GM21825 (cell line): ENCODE results near the gene FSCN2.

Source experiments
- ATAC-seq: cut with Tn5 transposase; IDR thresholded peaks from one replicate; pipeline ENCODE4 v1.9.1; 2021; ENCODE audit warnings: mild to moderate bottlenecking, moderate library complexity; ENCODE audit not compliant: unreplicated experiment

Gene FSCN2

DNA sequence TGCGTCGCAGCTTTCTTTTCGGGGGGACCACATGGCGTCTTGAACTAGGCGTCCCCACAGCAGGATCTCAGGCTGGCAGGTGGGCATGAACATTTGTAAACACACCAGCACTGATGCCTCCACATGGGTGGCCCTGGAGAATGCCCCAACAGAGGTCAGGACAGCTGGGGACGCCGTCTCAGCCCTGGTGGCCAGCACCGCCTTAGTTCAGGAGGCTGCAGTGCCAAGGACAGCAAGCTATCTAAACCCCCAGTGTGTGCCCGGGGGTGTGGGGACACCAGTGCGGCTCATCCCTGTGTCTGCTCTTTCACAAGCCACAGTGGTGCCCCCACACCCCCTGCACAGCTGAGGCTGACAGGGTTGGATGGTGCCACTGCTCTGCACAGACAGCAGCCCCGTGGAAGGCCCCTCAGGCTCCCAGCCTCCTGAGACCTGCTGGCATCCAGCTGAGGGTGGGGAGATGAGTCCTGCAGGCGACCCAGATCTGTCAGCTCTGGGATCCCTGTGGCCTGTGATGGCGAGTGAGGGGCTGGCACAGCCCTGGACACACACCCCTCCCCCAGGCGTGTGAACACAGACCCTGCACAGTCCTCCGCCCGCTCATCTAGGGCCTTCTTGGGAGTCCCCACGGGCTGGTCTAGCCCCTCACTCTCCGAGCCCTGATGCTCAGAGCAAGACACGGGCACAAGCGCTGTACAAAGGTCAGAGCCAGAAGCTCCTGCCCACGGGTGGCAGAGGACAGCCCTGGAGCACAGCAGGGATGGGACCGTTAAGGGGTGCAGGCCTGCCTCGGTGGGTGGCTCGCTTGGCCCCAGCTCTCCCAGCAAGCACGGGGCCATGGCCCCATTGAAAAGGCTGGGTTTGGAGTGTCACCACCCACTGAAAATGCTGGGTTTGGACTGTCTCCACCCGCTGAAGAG, 10.7 kb downstream of the FSCN2 start:
- no peak for ATAC-seq

GRCh38 chr17:81539571-81539900, 11.4 kb downstream of the FSCN2 start:
- no peak for ATAC-seq

DNA sequence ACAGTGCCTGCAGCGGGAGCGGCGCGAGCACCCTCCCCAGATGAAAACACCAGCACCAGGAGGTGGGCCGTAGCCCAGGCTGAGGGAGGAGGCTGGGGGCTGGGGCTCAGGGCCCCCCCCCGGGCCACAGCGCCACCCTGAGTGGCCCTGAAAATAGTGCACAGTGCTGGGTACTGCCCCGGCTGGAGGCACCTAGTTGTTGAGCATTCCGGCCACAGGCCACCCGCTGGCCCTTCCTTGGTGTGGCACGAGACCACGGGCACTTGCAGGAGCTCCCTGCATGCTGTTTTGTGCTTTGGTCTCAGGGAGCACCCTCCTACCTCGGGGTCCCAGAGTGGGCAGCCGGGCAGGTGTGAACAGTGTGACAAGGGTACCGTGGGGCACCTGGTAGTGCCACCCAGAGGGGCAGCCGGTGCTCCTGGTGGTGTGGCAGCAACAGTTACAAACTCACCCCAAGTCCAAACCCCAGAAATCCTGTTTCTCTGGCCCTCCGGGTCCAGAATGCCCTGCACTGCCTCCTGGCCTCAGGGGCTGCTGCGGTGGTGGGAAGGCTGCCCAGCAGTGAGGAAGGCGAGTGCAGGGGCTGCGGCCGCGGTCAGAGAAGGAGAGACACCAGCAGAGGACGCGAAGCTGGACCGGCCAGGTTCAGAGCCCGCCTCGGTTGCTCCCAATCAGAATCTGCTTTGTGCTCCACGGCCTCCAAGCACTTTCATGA, 11.9 kb downstream of the FSCN2 start:
- no peak for ATAC-seq

DNA sequence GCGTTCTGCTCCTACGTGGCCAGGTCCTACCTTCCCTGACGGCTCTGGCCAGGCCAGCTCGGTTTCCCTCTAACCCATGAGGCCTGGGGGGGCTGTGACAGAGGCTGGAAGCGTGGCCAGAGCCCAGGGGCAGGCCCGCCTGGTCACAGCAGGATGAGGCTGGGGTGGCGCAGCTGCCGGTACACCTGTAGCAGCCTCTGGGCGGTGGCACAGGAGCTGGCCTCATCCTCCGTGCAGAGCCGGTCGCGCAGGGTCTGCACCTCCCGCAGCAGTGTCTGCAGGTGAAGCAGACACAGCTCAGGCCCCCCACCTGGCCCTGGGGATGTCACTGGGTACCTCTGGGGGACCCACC, 12.5 kb downstream of the FSCN2 start:
- ATAC-seq: no peak

GRCh38 chr17:81541123-81541522, 12.9 kb downstream of the FSCN2 start:
- no peak for ATAC-seq

DNA sequence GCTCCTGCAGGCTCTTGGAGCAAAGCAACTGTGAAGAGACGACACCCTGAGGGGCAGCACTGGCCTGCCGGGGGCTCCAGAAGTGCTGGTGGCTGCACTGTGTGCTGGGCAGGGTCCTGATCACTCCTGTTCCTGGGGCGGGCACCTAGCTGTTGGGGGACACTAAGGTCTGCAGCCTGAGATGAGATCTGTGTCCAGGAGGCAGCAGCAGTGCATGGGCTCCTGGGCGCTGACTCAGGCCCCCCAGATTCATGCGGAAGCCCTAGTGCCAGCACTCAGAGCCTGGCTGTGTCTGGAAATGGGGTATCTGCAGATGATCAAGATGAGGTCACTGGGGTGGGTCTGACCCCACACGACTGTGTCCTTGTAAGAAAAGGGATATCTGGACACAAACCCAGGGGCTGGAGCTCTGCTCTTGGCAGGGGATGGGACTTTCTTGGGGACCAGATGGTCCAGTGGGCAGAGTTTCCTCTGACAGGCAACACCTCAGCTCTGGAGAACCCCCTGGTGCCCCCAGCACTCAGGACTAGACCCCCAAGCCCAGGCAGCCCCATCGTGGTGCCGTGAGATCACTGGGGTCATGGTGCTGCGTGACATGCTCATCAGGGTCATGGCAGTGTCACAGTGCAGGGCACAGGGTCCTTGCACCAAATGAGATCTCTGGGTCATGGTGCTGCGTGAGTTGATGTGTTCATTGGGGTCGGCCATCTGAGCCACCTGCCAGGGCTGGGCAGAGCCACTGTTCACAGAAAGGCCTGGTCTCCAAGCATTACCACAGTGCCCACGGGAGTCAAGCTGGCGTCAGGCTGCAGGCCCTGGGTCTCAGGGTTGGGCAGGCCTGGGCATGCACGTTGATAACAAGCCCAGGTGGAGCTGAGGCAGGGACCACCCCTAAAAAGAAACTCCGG, 14.5 kb downstream of the FSCN2 start:
- no peak for ATAC-seq

DNA sequence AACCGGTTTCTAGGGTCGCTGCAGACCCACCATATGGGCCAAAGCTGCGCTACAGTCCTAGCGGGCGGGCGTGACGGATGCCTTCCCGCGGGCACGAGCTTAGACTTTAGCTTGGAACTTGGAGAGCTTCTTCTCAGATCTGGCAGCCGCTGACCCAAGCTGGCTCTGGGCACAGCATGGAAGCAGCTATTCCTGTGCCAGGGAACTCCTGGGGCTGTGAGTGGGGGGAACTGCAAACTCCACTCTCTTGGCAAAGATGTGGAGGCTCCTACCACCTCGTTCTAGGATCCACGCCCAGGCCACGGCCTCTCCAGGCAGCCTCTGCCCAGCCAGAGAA, 15.1 kb downstream of the FSCN2 start:
- no peak for ATAC-seq

DNA sequence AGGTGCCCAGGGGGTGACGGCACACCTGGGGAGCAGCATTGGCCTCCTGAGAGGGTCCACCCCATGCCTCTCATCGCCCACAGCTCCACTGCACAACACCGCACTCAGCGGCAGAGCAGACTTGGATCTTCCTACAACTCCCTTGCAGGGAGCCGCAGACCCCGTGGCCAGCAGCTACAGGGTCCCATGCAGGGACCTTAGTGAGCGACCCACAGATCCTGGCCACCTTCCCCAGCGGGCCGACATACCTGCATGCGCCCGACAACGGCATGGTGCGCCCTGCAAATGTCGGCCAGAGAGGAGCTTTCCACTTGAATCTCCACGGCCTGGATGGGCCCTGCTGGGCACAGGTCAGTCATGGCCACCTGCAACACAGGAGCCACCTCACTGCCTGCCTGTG, 15.6 kb downstream of the FSCN2 start:
- no peak for ATAC-seq

DNA sequence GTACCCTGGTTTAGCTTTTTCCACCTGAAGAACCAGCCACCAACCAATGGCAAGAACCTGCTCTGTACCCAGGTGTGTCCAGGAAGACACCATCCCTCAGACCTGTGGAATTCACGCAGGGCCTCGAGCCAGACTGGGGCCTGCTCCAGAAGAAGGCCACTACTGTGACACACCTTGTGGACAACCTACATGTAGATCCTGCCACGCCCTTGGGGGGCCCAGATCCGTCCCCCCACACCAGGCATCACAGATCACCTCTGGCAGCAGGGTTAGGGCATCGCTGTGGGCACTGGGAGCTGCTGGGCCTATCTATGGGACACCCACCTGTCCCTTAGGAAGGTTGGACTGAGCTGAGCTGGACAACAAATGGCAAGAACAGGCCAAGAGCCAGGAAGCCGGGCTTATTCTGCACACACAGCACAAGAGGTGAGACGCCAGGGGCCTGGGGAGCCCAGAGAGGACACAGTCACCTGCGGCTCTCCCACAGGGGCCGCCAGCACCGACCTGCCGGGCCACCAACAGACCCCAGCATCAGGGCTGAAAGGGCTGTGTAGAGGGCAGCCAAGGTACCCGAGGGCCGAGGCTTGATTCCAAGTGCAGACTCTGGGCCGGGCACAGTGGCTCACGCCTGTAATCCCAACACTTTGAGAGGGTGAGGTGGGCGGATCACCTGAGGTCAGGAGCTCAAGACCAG, 16.3 kb downstream of the FSCN2 start:
- ATAC-seq: no peak

DNA sequence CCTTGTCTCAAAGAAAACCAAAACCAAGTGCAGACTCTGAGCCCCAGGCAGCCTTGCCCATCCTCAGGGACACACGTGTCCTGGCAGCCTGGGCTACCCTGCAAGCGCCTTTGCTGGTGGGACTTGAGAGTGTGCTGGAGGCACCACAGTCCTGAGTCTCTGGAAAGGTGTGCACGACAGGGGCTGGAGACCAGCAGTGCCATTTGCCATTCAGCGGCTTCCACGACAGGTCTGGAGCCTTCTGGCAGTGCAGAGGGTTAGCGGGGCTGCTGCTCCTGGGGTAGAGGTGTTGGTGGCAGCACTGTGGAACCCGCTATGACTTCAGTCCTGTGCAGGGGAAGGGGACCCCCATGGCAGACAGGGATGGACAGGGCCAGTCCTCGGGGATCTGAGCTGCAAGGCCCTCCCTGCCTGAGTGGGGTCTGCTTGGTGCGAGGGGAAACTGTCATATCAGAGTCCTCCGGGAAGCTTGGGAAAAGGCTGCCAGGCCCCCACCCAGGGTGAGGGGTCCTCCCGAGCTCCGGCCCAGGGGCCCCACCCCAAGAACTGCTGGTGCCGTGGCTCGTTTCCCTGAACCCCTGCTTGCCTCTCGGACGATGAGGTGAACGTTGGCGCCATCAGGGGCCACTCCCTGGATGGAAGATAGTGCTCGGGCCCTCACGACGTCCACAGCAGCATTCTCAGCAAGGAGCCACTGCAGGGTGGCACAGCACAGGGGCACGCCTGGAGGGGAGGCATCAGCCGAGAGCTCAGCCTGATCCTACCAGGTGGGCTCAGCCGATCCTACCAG, 17.2 kb downstream of the FSCN2 start:
- ATAC-seq: no peak

- no peak for ATAC-seq
Measured at GRCh38 chr17:81546906-81547613, 18.9 kb downstream of the FSCN2 start.

DNA sequence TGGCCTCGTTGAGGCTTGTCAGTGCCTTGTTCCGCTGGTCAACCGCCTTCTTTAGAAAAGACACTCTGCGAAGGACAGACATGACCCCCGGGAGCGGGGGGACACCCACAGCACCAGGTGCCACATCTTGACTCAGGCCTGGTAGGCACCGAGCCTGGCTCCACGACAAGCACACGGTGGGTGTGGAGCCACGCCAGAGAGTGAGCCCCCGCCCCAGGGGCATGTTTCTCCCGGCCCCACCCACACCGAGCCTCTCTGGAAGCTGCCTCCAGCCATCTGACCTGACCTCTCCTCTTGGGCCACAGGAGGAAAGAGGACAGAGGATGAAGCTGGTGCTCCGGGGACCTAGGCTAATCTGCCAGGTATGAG, 19.4 kb downstream of the FSCN2 start:
- no peak for ATAC-seq

DNA sequence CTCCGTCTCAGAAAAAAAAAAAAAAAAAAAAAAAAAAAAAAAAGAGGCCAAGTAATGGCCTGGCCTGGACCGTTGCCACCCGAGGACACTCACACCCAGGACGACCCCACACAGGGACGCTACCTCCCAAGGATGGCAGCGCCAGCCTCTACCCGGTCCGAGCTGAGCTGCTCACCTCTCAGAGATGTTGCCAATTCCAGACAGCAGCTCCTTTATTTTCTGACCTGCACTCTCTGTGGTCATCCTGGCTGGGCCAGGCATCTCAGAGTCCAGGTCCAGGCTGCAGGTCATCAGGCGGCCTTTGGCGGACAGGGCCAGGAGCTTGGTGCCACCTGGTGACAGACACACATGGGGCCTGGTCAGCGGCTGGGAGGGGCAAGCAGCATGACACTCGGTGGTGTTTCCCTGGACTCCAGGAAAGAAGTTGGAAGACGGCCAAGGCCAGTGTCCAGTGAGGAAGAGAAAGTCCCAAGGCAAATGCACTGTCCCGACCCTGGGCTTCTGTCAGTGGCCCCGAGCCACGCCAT, 20.9 kb downstream of the FSCN2 start:
- no peak for ATAC-seq

DNA sequence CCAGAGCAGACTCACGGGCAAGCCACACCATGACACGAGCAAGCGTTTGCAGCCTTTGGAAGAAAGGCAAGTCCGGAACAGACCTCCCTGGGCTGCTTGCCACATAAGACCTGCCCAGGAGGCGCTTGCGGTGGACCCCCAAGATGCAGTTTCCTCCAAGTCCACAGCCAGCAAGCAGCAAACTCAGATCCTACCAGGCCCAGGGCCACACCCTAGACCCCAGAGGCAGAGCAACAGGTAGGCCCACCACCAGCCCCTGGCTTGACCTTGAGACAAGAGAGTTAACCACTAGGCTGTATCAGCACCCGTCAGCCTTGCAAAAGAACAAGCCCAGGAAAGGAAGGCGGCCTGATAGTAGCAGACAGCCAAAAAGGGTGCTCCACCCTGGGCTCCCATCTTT, 21.6 kb downstream of the FSCN2 start:
- ATAC-seq: no peak

DNA sequence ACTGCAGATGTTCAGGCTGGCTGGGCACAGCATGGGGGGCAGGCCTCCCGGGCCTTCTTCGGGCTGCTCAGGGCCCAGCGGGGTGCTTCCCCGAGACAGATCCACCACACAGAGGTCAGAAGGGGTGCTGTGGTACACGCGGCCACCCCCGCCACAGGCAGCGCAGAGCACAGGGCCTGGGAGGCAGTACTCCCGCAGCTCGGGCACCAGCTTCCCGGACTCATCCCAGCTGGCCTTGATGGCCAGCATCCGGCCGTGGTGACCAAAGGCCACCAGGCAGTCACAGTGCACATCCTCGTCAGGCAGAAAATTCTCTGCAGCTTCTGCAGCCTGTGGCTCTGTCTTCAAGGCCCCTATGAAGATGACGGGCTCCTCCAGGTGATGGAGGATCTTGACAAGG, 22.1 kb downstream of the FSCN2 start:
- no peak for ATAC-seq

- no peak for ATAC-seq
Measured at GRCh38 chr17:81550830-81551457, 22.8 kb downstream of the FSCN2 start.

DNA sequence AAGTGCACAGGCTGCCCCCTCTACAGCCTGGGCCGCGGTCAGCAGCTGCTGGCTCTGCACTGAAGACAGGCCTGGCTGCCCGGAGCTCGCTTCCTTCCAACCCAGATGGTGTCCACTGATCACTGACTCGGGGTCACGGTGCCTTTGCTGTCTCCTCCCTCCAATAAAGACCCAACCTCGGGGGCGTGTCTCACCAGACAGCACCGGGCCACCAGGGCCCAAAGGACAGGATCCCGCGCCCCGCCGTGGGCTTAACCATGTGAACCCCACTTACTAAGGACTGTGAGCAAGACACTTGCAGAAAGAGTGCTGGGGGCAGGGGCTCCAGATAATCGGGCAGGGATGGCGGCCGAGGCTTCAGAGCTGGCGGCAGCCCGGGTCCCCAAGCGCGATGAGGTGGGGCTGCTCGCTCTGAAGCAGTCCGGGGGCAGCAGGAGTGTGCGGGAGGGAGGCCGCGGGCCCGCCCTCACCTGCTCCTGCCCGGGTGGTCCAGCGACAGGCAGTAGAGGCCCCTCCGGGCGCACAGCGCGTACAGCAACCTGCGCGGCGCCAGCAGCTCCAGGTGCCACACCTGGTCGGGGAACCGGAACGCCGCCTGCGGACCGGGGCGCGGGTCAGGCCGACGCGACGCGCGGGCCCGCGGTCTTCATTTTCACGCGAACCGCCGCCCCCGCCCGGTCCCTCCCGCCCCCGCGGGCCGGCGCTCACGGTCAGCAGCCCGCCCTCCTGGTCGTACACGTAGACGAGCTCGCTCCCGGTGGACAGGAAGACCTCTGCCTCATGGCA, 23.5 kb downstream of the FSCN2 start:
- ATAC-seq: no peak
